Nephron progenitor cell (in vitro differentiated cells): ENCODE results near the gene LTB4R.
A peak's percentile ranks its signal among the peaks of the same experiment; 100 is the strongest.

Source experiments
- DNase-seq: peaks from one replicate; pipeline ENCODE4 v3.0.0; 2021
- H3K27ac Mint-ChIP-seq: 2 replicates; pipeline ENCODE4 v1.8.0; 2021; ENCODE audit warnings: mild to moderate bottlenecking, moderate library complexity, mixed read lengths
- H3K27me3 Mint-ChIP-seq: 2 replicates; pipeline ENCODE4 v1.8.0; 2021; ENCODE audit warnings: mild to moderate bottlenecking, low read depth, mixed read lengths; ENCODE audit not compliant: poor library complexity
- H3K36me3 Mint-ChIP-seq: 2 replicates; pipeline ENCODE4 v1.8.0; 2021; ENCODE audit warnings: low read depth, mixed read lengths
- H3K4me1 Mint-ChIP-seq: 2 replicates; pipeline ENCODE4 v1.8.0; 2021; ENCODE audit warnings: mixed read lengths
- H3K4me3 Mint-ChIP-seq: 2 replicates; pipeline ENCODE4 v1.8.0; 2021; ENCODE audit warnings: mild to moderate bottlenecking, moderate library complexity, mixed read lengths
- H3K9me3 Mint-ChIP-seq: 2 replicates; pipeline ENCODE4 v1.8.0; 2021; ENCODE audit warnings: mild to moderate bottlenecking, moderate library complexity, mixed read lengths
- TF ChIP-seq, protein P1 (sequence below): fragments of 200-600 bp; sonication (generic); IDR thresholded peaks from 2 replicates; pipeline ENCODE4 v1.5.0; 2021; ENCODE audit warnings: antibody characterized with exemption

LTB4R gene

DNA sequence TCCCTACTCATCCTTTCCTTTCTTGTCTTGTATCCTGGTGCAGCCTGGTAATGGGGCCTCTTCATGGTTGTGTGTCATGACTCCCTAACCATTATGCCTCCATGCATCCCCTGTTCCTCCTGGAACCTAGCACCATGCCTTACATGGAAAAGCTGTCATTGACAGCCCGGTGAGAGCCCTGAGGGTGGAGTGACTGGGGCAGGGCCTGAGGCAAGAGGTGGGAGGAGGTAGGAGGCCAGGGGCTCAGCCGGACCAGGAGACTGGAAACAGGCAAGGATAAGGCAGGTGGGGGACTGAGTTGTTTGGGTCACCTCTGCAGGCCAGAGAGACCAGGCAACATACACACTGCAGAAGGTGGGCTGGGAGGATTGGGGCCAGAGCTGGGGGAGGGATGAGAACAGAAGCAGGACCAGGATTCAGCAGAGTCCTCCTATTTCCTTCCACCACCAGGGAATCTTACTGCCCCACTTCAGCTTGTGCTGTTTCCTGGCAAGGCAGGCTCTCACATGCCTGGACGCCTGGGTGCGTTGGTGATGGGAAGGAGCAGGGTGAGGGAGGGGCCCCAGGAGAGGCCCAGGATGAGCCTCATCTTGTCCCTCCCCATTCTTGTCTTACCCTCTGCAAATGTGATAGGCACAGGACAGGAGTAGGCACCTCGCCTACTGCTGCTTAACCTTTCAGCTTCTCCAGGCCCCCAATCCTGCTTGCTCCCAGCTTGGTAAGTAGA, 1.6 kb upstream of the LTB4R start, which contains the start of gene LTB4R2:
Gene LTB4R2 (plus strand): TSS at position 603 of the 727 bp plus-strand sequence. CDS start 525 bp downstream, outside the sequence.
- DNase-seq, result no peak
- TF ChIP-seq, protein P1, sequence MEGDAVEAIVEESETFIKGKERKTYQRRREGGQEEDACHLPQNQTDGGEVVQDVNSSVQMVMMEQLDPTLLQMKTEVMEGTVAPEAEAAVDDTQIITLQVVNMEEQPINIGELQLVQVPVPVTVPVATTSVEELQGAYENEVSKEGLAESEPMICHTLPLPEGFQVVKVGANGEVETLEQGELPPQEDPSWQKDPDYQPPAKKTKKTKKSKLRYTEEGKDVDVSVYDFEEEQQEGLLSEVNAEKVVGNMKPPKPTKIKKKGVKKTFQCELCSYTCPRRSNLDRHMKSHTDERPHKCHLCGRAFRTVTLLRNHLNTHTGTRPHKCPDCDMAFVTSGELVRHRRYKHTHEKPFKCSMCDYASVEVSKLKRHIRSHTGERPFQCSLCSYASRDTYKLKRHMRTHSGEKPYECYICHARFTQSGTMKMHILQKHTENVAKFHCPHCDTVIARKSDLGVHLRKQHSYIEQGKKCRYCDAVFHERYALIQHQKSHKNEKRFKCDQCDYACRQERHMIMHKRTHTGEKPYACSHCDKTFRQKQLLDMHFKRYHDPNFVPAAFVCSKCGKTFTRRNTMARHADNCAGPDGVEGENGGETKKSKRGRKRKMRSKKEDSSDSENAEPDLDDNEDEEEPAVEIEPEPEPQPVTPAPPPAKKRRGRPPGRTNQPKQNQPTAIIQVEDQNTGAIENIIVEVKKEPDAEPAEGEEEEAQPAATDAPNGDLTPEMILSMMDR, result no peak
- Mint-ChIP-seq H3K27me3 (peaks cover 6% of the 10 kb centered on the region), H3K36me3 (peaks cover 27% of the 10 kb centered on the region), H3K4me3 (no peak within 1 kb of the TSS), H3K27ac (peak within 1 kb of the TSS; percentile 74), H3K9me3 (no peaks in the 10 kb centered on the region), H3K4me1 (peaks cover 17% of the 10 kb centered on the region)

DNA sequence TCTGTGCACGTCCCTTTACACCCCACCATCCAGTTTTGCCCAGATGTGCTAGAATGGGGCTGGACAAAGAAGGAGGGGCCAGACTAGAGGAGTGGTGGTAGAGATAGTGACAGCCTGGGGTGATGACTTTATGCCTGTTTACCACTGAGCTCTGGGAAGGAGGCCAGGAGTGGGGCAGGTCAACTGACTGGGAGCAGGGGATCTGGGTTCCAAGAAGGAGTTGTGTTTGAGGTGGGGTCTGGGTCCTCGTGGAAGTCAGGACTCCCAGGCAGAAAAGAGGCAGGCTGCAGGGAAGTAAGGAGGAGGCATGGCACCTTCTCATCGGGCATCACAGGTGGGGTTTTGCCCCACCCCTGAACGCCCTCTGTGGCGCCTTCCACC, 1.0 kb upstream of the LTB4R start:
- TF ChIP-seq, protein P1, result no peak
- DNase-seq, result no peak
- no peak overlapping the region for H3K4me3 Mint-ChIP-seq
- H3K27ac Mint-ChIP-seq, result peak overlapping the region; percentile 29
- H3K4me1 Mint-ChIP-seq, result peaks cover 17% of the 10 kb centered on the region
- peaks cover 9% of the 10 kb centered on the region for H3K27me3 Mint-ChIP-seq
- H3K36me3 Mint-ChIP-seq, result peaks cover 21% of the 10 kb centered on the region
- H3K9me3 Mint-ChIP-seq, result no peaks in the 10 kb centered on the region

DNA sequence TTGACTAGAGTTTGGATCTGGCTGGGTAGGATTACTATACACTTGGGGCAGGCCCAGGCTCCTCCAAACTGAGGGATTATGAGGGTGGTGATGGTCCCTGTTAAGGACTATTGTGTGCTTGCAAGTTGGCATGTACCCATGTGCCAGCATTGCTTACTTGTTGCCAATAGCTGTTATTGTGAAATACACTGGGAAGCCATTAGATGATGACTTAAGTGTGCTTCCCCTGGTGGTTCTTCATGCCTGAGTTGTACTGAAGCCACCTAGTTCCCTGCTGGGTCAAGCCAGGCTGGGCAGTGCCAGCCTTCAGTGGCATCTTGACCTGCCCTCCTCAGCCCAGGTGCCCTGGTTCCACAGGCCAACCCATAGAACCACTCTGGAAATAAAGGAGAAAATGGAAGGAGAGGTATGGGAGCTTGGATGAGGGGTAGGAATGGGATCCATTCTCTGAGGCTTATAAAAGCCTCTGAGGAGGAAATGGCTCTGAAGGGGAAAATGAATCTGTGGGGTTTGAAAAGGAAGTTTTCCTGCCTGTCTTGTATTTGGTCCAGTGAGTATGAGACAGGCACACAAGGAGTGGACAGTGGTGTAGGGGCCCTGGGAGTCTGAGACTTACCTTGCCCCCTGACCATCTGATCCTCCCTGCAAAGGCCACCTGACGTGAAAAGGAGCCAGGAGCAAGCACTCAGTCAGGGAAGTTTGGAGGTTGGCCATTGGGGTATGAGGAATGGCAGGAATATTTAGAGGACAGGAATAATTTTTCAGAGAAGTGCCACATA, 724 bp downstream of the LTB4R start:
- no peak for DNase-seq
- H3K4me3 Mint-ChIP-seq, result no peak overlapping the region

DNA sequence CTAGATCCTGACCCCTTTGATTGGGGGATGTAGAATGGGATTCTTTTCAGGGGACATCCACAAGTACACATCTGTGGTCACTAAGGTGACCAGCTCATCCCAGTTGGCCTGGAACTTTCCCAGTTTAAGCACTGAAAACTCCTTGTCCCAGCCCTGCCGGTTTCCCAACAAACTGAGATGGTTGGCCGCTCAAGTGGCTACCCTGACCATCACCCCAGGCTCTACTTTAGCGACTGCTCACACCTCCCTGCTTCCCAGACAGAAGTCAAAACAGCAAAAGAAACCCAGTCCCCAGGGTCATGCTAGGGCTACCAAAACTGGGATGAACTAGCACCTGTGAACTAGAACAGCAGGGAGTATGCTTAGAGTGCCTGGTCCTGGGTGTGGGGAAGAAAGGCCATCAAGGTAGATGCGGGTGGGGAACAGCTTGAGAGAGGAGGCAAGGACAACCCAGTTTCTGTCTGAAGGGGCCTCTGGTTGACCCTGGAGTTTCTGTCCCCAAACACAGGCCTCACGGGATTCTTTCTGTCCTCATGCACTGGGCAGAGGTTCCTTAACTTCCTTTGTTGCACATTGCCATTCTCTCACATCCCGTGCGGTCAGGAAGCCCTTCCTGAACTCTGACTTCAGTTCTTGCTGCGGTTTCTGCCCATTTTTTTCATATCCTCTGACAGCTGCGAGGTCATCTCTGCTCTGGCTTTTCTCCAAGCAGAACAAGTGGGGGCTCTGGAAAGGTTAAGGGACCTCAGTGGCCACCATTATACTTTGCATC, 1.6 kb downstream of the LTB4R start:
- TF ChIP-seq, protein P1, result no peak
- peaks cover 12% of the 10 kb centered on the region for H3K36me3 Mint-ChIP-seq
- H3K4me1 Mint-ChIP-seq, result peaks cover 15% of the 10 kb centered on the region
- no peak for DNase-seq
- H3K27ac Mint-ChIP-seq, result peak overlapping the region; percentile 24
- H3K9me3 Mint-ChIP-seq, result no peaks in the 10 kb centered on the region
- no peak overlapping the region for H3K4me3 Mint-ChIP-seq
- H3K27me3 Mint-ChIP-seq, result peaks cover 19% of the 10 kb centered on the region

More for the DNA sequence above, 724 bp downstream of the LTB4R start:
- H3K9me3 Mint-ChIP-seq, result no peaks in the 10 kb centered on the region
- TF ChIP-seq, protein P1, result no peak
- H3K27ac Mint-ChIP-seq, result no peak overlapping the region
- peaks cover 17% of the 10 kb centered on the region for H3K4me1 Mint-ChIP-seq
- peaks cover 16% of the 10 kb centered on the region for H3K27me3 Mint-ChIP-seq
- peaks cover 12% of the 10 kb centered on the region for H3K36me3 Mint-ChIP-seq

DNA sequence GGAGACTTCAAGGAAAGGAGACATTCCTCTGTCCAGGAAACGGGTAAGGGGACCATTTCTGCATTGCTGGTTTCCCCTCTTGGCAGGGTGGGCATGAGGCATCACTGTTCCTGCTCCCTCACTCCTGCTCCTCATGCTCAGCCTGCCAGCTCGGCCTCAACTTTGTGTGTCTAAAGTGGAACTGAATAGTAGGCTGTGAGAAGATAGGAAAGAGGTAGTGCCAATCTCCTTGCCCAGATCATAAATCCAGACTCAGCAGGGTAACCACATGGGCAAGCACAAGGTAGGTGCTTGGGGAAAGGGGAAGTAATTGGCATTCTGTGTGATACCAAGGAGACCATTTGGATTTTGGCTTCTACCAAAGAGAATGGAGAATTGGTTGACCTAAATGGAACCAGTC, 2.6 kb downstream of the LTB4R start:
- no peak overlapping the region for H3K27ac Mint-ChIP-seq
- H3K9me3 Mint-ChIP-seq, result no peaks in the 10 kb centered on the region
- TF ChIP-seq, protein P1, result no peak
- H3K36me3 Mint-ChIP-seq, result peaks cover 10% of the 10 kb centered on the region
- peaks cover 12% of the 10 kb centered on the region for H3K4me1 Mint-ChIP-seq
- no peak overlapping the region for H3K4me3 Mint-ChIP-seq
- DNase-seq, result no peak
- H3K27me3 Mint-ChIP-seq, result peaks cover 29% of the 10 kb centered on the region
